Stomach (tissue), 4 donors: ENCODE data around the gene AMPD3.
A peak's percentile ranks its signal among the peaks of the same experiment; 100 is the strongest.

Experiments
- EP300 ChIP-seq: sonication (generic); formaldehyde crosslinking; IDR thresholded peaks from one replicate; pipeline ENCODE4 v1.6.1; 2017; ENCODE audit warnings: antibody characterized with exemption
- POLR2A ChIP-seq, 4 donors: fragments of 450-650 bp; IDR thresholded peaks; one replicate each; pipeline ENCODE4 v1.6.1; 2016; ENCODE audit warnings: antibody characterized with exemption in 4 of 4, control low read depth in 2 of 4, mild to moderate bottlenecking in 1 of 4, moderate library complexity in 1 of 4
- POLR2AphosphoS5 ChIP-seq, 3 donors: sonication (generic); formaldehyde crosslinking; IDR thresholded peaks; one replicate each; pipeline ENCODE4 v1.6.1; 2016; ENCODE audit warnings: antibody characterized with exemption in 3 of 3
- TF ChIP-seq, protein P1 (sequence below), 7 experiments: fragments of 450-650 bp in 4 of 7; fragments of 200-600 bp in 3 of 7; sonication (generic) in 3 of 7; IDR thresholded peaks; one replicate each; pipeline ENCODE4 v1.5.1; 2016 to 2019; ENCODE audit warnings: antibody characterized with exemption in 7 of 7, control low read depth in 2 of 7, mild to moderate bottlenecking in 1 of 7

DNA sequence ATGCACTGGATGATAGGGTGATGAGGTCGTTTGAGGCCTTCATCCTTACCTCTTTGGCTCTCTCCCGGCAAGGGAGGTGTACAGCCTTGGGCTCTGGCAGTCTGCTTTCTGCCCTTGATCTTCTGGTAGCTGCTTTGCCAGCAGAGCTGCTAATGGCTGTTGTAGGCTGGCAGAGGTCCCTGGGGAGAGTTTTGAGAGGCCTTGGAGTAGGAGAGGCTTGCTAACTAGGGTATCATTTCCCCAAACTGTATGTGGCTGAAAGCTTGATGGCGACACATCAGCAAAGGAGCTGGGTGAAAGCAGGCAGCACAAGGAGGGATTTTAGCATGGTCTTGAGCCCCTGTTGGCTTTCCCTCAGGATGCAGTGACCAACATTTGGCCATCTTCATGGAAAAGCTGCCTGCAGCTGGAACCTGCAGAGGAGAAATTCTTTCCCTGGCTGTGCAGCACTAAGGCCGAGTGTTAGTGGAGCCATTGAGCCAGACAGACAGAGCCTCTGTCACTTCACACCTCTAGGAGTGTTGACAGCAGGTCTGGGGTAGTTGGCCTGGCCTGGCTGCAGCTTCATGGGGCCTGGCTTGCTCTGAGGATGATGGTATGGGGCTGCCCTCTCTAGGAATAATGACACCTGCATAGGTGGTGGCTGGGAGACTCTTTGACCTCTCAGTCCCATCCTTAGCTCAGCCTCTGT lies 3.5 kb upstream of the AMPD3 start:
- TF ChIP-seq, protein P1, sequence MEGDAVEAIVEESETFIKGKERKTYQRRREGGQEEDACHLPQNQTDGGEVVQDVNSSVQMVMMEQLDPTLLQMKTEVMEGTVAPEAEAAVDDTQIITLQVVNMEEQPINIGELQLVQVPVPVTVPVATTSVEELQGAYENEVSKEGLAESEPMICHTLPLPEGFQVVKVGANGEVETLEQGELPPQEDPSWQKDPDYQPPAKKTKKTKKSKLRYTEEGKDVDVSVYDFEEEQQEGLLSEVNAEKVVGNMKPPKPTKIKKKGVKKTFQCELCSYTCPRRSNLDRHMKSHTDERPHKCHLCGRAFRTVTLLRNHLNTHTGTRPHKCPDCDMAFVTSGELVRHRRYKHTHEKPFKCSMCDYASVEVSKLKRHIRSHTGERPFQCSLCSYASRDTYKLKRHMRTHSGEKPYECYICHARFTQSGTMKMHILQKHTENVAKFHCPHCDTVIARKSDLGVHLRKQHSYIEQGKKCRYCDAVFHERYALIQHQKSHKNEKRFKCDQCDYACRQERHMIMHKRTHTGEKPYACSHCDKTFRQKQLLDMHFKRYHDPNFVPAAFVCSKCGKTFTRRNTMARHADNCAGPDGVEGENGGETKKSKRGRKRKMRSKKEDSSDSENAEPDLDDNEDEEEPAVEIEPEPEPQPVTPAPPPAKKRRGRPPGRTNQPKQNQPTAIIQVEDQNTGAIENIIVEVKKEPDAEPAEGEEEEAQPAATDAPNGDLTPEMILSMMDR (IDR thresholded peaks at IDR 0.05) = peak in 1 of 7 experiments; percentile 2
- no peak for TF ChIP-seq POLR2AphosphoS5 (IDR thresholded peaks at IDR 0.05)
- TF ChIP-seq POLR2A (IDR thresholded peaks at IDR 0.05) = no peak
- no peak for TF ChIP-seq EP300
